Stimulated activated CD8-positive, alpha-beta memory T cell treated with anti-CD3 and anti-CD28 coated beads, Interleukin-4, amount 100 ng/mL, for 1 hour (primary cell): ENCODE results near the gene ACO1.

Experiments used
- DNase-seq, 2 donors: peaks; one replicate each; pipeline ENCODE4 v3.0.0-alpha.2; 2020; ENCODE audit warnings: low read depth in 2 of 2, low spot score in 1 of 2

ACO1 gene

DNA sequence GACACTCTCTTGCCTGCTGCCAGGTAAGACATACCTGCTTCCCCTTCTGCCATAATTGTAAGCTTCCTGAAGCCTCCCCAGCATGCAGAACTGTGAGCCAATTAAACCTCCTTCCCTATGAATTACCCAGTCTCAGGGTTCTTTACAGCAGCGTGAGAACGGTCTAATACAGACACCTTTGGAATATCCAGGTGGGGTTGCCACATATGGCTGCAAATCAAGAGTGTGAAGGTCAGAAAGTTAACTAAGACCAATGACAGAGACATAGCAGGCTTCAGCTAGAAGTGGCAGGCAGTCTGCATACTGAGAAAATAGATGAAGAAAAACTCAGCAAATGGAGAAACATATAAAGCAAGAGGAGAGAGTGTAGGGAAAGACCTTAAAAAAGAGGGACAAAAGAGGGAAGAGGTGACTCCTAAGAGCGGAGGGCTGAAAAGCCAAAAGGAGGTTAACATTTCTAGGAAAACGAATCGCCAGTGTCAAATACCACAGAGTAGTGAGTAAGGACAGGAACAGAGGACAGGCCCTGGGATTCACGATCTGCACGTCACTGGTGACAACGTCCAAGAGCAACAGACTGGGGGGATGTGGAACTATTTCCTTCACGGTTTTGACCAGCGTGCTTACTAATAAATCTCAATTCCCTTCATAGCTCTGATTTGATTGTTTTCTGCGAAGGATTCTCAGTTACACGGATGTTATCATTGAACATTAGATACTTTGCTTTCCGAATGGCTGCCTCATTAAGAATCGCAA, 1.7 kb upstream of the ACO1 start:
- no peak for DNase-seq

DNA sequence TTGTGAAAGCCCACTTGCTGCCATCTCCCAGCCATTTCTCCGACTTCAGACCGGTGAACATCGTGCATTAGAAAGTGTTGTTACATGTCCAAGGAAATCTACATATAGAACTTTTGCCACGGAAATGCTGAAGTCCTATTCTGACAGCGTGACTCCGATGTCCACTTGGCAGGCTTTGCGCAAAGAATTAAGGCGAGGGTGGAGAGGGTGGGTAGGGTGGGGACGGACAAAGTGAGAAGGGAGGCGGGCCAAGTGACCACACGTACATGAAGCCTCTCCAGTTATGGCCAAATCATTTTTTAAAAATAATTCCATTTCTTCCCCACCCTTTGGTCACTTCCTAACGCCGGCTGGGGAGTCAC, 460 bp upstream of the ACO1 start:
- DNase-seq: no peak

DNA sequence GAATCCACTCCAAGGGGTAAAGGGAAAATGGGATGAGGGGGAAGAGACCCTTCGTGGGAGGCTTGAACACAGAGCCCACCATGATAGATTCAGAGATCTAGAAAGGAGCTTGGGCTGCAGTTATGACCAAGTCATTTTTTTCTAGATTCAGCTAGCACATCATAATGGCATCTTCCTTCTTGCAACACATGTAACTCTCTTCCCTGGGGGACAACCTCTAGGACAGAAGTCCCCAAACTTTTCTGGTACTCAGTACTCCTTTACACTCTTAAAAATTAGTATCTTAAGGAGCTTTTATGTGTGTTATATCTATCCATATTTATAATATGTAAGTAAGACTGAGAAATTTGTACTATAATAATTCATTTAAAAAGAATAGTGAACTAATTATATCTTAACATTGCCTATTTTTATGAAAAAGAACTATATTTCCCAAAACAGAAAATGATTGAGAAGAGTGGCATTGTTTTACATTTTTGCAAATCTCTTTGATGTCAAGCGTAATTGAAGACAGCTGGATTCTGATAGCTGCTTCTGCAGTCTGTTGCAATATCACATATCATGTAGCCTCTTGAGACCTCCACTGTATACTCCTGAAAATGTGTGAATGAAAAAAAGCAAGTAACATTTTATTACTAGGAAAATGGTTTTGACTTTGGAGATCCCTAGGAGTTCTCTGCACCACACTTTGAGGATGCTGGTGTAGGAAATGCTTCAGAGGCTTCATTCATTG, 875 bp downstream of the ACO1 start:
- no peak for DNase-seq

DNA sequence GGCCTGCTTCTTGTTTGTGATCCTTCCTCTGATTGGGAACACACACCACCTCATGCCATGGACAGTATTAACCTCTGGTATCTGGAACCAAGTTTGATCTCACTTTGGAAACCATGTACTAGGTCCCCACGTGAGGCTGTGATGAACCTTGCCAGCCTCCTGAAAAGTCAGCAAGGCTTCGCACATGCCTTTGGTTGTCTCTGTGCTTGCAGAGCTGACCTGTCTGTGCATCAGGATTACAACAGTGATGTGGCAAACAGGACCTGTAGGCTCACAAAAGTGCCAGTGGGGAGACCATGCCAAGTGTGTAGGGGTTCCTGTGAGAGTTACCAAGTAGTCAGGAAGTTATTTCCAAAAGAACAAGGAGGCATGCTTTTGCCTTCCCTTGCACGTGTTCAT, 1.4 kb downstream of the ACO1 start:
- no peak for DNase-seq

GRCh38 chr9:32387256-32387655, 2.8 kb downstream of the ACO1 start:
- DNase-seq: no peak

- DNase-seq: no peak
Observed at GRCh38 chr9:32389365-32389764, 4.9 kb downstream of the ACO1 start.

DNA sequence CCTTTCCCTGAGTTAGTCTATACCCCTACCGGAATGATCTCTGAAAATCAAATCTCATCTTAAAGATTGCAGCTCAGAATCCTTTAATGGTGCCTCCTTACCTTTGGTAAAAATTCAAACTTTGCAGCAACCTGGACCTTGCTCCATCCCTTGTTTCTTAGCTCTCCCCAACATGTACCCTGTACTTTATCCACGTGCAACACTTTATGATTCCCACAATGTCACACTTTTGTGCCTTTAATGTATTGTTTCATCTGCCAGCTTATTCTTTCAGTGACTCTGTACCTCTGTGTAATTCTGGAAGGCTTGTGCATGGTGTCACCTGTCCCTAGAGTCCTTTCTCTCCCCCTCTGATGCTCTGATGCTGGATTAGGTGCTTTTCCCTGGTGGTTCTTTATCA, 9.5 kb downstream of the ACO1 start:
- DNase-seq: no peak

DNA sequence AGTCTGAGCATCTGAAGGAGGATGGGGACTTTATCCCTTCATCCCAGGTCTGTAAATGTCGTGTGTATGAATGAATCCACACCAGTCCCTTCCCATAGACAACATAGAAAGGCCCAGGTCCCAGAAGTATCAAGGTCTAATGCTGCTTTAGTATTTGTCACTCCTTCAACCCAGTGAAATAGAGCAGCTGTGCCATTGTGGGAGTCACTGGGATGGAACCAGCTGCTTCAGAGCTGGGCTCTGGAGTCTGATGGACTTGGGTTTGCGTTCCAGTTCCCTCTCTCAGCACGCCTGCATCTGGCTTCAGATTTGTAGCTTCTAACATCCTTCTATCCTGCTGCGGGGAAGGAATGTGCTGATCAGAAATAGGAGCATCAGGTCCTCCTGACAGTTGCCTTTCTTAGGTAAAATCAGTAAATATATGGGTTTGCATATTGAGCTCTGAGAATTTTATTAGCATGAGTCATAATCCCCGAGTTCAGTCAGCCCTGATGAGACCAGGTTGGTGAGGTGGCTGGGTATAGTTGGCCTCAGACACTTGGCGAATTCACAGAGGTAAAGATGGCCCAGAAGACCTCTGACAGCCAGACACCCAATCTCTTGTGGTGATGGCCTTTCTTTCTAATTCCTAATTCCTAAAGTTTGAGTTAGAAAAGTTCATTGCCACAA, 10.1 kb downstream of the ACO1 start:
- DNase-seq: no peak

GRCh38 chr9:32395510-32396216, 11.2 kb downstream of the ACO1 start:
- no peak for DNase-seq

- no peak for DNase-seq
Observed at GRCh38 chr9:32398207-32398606, 13.8 kb downstream of the ACO1 start.

DNA sequence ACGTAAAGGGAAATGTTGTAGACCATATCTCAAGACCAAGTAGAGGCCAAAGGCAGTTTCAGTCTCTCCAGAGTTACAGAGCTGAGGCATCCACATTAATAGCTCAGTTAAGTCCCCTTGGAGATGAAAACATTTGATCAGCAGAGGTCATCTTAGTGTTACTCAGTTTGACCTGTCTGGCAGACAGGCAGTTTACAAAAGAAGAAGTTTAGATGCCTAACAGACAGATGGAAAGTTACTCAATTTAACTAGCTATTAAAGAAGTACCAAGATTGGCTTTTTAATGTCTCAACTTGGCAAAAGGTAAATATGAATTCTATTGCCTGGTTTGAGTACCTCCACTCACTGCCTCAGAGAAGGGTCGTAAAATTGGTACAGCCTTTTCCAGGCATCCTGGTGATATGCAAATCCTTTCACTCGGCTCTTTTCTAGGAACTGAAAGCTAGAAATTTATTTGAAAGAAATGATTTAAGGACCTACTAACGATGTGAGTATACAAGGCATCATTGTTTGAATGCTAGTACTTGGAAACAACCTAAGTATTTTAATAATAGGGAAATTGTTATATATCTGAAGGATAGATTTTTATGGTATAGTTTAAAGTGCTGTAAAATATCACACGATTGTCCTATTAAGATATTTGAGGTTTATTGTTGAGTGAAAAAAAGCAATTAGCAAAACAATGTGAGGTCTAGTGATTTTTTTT, 14.8 kb downstream of the ACO1 start:
- no peak for DNase-seq

DNA sequence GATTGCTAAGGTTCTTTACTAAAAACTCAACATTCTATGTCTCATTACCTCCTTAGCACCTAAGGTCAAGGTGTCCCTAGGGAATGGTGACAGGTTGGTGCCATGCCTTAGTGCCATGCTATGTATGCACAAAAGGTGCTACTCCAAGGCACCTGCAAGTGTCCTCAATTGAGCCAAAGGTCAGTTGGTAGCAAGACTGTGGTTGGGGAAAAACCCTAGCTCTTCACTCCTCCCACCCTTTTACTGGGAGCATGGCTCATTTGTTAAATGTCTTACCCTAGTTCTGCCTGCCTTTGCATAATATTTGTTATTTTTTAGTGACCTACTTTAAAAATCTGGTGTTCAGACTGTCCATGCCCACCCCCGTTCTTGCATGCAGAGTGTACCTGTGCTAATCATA, 17.0 kb downstream of the ACO1 start:
- DNase-seq: no peak

GRCh38 chr9:32403567-32404260, 19.3 kb downstream of the ACO1 start:
- no peak for DNase-seq

DNA sequence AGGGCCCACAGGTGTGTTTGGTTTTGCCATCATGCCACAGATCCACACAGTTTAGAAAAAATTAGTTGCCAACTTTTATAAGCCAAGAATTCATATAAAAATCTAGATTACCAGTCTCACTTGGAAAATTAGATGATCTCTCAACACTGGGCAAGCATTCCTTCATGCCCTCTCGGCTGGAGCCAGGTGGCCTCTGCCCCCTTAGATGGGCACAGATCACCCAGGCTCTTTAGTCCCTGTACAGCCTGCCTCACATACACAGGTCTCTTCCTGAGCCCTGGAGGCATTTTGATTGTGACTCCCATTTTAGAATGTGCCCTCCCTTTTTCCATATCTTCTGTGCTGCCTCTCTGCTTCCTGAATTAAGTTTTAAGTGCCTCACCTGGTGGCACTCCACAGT, 20.0 kb downstream of the ACO1 start:
- DNase-seq: no peak

GRCh38 chr9:32404856-32405255, 20.4 kb downstream of the ACO1 start:
- DNase-seq: no peak

DNA sequence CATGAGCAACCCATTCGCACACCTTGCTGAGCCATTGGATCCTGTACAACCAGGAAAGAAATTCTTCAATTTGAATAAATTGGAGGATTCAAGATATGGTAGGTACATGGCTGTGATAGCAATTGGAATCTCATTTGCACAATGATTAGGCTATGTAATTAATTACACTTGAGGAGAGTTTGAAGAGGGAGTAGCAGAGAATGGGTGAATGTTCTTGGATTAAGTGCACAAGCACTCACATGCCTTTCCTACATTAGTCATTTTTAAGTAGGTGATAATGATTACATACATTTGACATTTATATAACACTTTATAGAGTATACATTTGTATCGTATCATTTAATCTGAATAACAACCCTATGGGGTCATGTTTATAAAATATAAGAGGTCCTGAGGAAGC, 21.1 kb downstream of the ACO1 start:
- DNase-seq: no peak

DNA sequence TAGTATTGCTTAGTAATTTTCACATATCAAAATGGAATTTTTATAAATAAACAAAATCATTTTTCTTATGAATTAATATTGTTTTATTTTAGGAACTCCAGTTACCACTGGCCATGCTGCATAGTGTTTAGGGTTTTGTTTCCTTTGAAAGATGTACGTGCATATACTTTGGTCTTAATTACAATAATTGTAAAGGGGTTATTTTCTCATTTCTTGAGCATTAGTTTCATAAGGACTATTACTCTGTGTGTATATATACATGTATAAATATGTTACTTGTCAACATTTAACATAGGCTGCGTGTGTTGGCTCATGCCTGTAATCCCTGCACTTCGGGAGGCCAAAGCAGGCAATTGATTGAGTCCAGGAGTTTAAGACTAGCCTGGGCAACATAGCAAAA, 21.6 kb downstream of the ACO1 start:
- no peak for DNase-seq

- no peak for DNase-seq
Observed at GRCh38 chr9:32411753-32412152, 27.3 kb downstream of the ACO1 start.

GRCh38 chr9:32412440-32412839, 28.0 kb downstream of the ACO1 start:
- DNase-seq: no peak

DNA sequence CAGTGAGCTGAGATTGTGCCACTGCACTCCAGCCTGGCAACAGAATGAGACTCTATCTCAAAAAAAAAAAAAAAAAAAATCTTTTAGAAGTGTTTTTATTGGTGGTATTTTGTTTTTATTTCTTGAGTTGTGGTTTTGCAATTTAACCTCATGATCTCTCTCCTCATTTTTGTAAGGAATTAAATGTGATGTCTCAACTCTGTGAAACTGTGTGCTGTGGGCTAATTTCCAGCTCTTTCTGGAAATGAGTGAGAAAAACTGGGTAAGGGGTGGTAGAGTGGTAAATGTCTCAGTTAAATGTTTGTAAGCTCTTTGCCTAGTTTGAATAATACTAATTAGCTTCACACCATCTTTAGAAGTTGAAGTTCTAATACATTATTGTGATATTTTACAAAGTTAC, 29.0 kb downstream of the ACO1 start:
- no peak for DNase-seq

DNA sequence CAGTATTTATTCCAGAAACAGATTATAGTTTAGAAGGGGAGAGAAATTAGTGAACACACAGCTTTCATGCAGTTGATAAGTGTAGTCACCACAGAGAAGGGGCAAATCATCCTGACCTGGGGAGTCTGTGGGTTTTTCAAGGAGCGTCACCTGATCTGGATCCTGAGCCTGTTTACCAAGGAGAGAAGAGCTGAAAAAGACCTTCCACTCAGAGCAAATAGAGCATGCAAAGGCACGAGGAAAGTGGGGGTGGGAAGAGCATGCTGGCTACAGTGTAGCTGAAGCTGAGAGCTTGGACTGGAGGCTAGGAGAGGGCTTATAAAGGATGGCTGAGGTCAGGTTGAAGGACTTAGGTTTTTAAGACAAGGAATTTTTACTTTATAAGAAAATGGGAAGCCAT, 30.4 kb downstream of the ACO1 start:
- no peak for DNase-seq
